DMS79 (cell line): ENCODE measurements around the gene MAPK8IP3.
A peak's percentile ranks its signal among the peaks of the same experiment; 100 is the strongest.
"Not testable (repeated sequence)": the region's sequence is repeated elsewhere in the genome, so short reads cannot be mapped to it uniquely, and the experiment has no call there.

Experiments
- DNase-seq: peaks from one replicate; lab custom pipeline; 2025; lab: John Stamatoyannopoulos, UW

MAPK8IP3 gene

DNA sequence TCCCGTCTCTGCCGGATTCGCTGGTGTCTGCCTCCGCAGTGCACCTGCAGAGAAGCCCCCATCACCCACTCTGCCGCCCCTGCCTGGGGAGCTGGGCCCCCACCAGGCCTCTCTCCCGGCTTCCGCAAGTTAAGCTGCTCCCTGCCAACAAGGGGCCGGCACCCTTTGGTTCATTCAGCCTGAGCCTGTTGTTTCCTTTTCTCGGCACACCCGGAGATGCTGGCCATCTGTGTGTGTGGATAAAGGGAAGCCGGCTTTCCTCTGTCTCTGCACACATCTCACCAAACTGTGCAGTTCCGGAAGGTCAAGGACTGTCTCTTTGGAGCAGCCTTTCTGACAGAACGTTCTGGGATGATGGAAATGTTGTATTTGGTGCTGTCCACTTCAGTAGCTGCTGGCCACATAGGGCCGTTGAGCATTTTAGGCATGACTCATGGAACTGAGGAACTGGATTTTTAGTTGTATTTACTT is 6.8 kb downstream of the MAPK8IP3 start:
- DNase-seq: no peak

DNA sequence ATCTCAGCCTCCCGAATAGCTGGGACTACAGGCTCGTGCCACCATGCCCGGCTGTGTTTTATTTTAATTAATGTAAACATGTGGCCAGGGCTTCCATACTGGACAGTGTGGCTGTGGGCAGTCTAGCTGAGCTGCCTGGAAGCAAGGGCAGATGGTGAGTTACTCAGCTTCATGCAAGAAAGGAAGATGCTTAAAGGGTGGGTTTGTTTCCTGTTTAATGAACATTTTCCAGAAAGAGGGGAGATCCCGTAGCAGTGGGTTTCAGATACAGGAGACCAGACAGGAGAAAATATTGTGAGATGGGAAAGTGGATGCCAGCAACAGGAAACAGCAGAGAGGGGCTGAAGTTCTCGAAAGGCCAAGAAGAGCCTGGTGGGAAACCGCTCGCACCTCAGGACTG is 7.3 kb downstream of the MAPK8IP3 start:
- no peak for DNase-seq

DNA sequence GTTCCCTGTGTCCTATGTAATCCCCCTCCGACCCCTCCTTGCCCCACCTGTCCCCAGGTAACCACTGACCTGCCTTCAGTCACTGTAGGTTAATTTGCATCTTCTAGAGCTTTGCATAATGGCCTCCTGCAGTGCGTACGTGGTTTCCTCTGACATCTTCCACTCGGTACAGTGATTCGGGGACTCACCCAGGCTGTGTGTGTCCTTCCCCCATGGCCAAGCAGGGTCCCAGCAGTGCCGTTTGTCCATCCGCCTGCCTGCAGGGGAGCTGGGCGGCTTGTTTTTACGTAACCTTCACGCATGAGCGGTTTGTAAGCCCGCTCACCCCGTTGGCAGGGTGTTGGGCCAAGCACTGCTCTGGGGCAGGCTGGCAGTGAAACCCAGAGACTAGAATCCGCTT is 7.9 kb downstream of the MAPK8IP3 start:
- DNase-seq: no peak

DNA sequence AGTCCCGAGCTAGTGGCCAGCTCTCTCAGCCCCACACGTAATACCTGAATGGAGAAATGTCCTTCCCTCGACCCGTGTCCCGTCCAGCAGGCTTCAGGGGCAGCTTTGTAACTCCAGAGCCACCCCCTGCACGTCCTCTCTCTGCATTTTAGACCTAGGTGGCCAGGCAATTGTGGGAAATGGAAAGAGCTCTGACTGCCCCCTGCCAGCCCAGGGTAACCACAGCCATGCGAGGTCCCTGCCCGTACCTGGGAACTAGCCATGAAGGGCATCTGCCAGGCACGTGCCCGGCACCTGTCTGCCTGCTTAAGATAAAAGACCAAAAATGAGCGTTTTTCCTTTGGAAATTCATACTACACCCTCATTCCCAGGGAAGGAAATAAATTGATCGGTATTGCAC is 9.2 kb downstream of the MAPK8IP3 start:
- DNase-seq: no peak

DNA sequence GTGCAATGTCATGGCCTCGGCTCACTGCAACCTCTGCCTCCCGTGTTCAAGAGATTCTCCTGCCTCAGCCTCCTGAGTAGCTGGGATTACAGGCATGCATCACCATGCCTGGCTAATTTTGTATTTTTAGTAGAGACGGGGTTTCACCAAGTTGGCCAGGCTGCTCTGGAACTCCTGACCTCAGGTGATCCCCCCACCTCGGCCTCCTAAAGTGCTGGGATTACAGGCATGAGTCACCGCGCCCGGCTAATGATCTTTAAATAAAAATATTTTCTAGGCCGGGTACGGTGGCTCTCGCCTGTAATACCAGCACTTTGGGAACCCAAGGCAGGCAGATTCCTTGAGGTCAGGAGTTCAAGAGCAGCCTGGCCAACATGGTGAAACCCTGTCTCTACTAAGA is 12.2 kb downstream of the MAPK8IP3 start:
- not testable (repeated sequence) for DNase-seq

DNA sequence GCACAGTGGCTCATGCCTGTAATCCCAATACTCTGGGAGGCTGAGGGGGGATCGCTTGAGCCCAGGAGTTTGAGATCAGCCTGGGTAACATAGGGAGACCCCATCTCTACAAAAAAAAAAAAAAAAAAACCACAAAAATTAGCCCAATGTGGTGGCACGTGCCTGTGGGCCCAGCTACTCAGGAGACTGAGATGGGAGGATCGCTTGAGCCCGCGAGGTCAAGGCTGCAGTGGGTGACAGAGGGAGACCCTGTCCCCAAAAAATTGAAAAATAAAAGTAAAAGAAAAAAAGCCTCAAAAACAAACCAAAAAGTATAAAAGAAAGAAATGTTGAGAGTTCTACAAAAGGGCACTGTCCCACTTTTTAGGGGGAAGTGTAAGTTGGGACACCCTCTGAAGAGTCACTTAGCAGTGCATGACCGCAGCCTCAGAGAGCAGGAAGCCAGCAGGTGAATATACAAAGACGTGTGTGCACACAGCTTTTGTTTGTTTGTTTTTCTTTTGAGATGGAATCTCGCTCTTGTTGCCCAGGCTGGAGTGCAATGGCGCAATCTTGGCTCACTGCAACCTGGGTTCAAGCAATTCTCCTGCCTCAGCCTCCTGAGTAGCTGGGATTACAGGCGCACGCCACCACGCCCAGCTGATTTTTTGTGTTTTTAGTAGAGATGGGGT is 13.7 kb downstream of the MAPK8IP3 start:
- peak; percentile 73 for DNase-seq

DNA sequence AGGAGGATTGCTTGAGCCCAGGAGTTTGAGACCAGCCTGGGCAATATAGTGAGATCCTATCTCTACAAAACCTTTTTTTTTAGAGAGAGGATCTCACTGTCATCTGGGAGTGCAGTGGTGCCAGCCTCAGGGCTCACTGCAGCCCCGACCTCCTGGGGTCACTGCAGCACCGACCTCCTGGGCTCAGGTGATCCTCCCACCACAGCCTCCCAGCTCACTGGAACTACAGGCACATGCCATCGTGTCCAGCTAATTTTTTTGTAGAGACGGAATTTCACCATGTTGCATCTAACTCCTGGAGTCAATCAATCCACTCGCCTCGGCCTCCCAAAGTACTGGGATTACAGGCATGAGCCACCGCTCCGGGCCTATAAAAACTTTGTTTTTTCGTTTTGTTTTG is 15.4 kb downstream of the MAPK8IP3 start:
- DNase-seq: no peak

DNA sequence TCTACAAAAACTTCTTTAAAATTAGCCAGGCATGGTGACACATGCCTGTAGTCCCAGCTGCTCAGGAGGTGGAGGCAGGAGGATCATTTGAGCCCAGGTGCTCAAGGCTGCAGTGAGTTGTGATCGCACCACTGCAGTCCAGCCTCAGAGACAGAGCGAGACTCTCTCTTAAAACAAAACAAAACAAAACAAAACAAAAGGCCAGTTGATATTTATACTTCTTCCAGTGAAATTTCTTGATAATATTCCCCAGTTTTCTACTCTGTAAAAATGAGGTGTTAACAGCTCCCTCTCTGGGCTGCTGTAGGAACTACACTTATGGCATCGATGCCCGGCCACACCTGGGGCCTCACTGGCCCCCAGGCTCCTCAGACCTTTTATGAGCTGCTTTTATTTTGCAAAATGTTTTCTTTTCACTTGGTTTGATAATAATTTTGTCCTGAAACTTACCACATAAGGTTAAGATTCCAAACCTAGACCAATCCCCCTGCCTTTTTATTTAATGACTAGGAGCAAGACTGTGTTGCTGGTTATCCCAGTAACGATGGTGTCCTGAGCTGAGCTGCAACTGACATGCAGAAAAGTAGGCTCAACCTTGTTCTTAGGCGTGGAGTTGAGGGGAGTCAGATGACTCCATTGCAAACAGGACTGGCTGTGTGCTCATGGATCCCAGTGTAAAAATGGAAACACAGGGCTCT is 17.6 kb downstream of the MAPK8IP3 start:
- no peak for DNase-seq

DNA sequence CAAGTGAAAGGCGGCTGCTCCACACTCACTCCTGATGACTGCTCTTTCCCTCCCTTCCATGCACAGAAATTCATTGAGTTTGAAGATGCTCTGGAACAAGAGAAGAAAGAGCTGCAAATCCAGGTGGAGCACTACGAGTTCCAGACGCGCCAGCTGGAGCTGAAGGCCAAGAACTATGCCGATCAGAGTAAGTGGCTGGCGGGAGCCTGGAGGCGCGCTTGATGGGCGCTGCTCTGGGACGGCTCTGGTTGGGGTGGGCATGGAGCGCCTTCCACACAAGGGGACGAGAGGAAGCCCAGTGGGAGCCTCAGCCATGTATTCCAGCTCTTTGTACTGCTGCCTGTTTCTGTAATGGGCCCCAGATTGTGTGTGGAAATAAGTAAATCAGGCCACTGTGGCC is 18.5 kb downstream of the MAPK8IP3 start:
- DNase-seq: no peak

DNA sequence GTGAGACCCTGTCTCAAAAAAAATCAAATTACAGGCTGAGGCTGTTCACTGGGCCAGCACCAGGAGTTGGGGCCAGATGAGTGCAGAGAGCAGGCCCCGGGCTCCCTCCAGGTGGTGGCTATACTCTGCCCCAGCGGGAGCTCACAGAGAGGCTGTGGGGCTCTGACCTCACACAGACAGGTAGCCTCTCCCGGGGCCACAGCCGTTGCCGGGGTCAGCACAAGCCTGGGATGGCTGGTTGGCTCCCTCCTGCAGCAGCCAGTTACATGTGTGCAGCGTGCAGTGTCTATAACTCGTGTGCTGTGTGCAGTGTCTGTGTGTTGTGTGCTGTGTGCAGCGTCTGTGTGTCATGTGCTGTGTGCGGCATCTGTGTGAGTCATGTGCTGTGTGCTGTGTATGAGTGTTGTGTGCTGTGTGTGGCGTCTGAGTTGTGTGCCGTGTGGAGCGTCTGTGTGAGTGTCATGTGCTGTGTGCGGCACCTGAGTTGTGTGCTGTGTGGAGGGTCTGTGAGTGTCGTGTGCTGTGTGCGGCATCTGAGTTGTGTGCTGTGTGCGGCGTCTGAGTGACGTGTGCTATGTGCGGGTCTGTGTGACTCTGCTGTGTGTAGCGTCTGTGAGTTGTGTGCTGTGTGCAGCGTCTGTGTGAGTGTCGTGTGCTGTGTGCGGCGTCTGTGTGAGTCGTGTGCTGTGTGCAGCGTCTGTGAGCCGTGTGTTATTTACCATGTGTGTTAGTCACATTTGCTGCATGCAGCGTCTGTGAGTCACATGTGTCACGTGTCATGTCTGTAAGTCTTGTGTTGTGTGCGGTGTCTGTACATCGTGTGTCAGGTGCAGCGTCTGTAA is 20.9 kb downstream of the MAPK8IP3 start:
- no peak for DNase-seq

DNA sequence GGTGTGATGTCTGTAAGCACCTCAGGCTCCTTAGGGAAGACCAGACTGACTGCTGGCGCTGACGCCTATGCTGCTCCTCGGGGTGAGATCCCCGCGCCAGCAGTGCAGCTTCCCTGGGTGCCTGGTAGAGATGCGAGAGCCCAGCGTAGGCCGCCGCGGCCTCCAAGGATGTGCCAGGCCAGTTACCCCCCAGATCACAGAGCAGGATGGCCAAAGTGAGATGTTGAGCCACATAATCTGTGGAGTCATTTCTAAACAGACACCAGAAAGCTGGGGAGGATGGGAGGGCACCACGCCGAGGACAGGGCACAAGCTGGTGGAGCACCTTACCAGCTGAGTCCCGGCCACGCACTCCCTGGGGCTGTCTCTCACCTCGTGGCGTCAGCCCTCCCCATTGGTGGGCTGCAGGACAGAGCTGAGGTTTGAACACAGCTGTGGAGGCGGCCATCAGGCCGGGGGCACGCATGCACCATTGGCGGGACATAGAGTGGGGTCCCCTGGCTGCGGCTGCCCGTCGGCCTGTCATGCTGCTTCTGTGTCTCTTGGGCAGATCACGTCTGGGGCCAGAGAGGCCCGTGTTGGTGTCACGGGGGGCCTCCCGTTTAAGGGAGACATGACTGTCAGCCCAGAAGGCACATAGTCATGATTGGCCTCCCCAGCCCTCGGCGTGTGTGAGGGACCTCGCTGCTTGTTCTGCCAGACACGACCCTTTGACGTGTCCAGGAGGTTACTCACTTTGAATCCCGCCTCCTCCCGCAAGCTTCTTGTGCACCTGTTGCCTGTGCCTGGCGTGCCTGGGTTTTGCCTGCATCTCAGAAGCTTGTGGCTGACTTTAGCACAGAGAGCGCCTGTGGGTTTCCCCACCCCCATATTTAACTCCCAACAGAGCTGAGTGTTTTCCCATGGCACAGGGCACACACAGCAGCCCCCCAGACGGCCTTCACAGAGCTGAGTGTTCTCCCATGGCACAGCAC is 21.9 kb downstream of the MAPK8IP3 start:
- no peak for DNase-seq

DNA sequence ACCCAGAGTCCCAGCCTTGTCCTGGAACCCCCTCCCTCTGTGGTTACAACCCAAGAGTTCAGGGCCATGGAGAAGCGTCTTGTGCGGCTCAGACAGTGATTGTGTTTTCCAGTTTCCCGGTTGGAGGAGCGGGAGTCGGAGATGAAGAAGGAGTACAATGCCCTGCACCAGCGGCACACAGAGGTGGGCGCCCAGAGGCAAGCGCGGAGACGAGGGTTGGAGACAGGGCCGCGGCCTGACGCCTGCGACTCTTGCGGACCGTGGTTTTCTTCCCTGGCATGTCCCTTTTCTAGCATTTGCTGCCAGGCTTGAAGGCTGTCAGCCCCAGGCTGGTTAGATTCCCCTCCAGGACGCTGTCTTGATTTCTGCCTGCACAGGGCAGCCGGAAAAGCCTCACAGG is 23.0 kb downstream of the MAPK8IP3 start:
- DNase-seq: no peak

DNA sequence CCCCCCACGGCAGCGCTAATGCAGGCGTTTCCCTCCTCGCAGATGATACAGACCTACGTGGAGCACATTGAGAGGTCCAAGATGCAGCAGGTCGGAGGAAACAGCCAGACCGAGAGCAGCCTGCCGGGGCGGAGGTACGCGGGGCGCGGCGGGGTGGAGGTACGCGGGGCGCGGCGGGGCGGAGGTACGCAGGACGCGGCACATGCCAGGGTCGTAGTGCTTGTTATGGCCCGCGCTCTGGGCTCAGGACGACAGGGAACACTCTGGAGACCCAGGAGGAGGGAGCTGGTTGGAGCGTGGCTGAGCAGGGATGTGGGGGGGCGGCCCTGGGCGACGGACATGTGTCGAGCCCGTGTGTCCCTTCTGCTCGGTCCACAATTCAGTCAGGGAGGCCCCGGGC is 23.4 kb downstream of the MAPK8IP3 start:
- no peak for DNase-seq

DNA sequence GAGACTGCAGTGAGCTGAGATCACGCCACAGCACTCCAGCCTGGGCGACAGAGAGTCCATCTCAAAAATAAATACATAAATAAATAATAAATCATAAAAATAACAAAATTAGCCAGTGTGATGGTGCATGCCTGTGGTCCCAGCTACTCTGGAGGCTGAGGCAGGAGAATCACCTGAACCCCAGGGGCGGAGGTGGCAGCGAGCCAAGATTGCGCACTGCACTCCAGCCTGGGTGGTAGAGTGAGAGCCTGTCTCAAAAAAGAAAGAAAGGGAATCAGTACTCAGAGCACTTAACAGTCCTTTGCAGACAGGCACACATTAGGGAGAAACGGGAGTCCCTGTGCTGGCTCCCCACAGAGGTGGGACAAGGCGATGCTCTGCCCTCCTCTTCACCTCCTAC is 25.1 kb downstream of the MAPK8IP3 start:
- peak; percentile 8 for DNase-seq

DNA sequence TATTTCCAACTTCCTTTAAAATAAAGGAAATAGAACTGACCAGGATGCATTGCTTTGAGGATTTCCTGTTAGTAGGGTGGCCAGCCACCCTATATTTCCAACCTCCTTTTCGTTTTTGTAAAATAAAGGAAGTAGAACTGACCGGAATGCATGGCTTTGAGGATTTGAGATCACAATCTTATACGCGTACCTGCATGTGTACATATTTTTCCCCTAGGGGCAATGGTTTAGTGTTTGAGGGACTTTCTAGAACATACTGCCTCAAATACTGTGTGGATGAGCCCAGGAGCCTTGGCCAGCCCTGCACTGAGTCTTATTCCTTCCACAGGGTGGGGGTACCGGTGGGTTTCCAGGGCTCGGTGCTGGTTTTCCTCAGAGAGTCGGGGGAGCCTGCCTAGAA is 25.6 kb downstream of the MAPK8IP3 start:
- no peak for DNase-seq

DNA sequence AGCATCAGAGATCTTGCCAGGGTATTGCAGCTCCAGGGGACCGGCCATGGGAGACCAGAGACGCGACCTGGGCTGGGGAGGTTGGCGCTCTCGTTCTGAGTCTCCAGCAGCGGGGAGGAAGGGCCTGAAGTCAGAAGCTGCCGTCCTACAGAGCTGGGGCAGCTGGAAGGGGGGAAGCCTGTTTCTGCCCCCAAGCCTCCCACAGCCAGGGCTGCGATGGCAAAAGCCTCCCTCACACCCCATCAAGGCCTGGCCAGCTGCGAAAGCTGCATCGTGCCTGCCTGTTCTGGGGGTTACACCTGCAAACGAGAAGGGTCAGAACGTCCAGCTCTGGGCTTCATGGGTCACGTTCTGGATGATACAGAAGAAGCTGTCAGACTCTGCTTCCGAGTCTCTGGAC is 26.1 kb downstream of the MAPK8IP3 start:
- DNase-seq: no peak

DNA sequence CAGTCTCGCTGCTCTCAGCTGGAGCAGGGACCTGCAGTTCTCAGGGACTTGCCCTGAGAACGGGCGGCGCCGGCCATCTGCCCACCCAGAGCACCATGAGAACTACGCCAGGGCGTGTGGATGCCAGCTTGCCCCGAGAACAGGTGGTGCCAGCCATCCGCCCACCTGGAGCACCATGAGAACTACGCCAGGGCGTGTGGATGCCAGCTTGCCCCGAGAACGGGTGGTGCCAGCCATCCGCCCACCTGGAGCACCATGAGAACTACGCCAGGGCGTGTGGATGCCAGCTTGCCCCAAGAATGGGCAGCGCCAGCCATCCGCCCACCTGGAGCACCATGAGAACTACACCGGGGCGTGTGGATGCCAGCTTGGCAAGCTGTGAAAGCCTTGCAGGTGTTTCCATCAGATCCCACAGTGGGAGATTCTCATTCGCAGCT is 26.6 kb downstream of the MAPK8IP3 start:
- not testable (repeated sequence) for DNase-seq

DNA sequence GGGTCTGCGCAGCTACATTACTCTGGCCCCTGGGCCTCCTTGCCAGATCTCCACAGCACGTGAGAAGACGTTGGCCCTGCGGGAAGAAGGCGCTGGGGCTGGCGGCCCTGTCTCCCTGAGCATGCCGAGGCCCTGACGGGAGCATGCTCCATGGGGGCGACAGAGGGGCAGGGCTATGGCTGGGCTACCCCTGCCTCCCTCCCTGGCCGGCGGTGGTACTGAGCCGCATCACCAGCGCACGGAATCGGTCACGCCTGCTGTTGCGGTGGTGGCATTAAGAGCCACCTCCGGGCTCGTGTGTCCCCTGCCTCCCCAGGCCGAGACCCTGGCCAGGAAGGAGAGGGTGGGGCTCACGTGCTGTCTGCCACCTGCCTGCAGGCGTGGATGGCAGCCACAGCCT is 28.1 kb downstream of the MAPK8IP3 start:
- no peak for DNase-seq

DNA sequence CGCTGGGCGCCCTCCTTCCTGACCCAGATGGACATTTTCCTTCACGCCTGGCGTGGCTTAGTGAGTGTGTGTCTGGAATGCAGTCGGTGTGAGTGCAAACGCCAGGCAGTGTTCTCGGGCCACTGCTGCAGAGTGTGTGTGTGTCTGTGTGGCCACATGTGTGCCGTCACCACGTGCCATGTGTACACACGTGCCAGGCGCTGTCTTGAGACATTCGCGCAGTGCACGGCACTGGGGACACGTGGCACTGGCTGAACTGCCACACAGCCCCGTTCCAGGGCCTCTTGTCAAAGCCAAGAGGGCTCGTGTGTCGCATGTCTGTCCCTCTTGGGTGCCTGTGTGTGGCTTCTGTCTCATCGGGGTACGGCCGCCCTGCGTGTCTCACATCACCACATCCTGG is 28.8 kb downstream of the MAPK8IP3 start:
- DNase-seq: no peak

DNA sequence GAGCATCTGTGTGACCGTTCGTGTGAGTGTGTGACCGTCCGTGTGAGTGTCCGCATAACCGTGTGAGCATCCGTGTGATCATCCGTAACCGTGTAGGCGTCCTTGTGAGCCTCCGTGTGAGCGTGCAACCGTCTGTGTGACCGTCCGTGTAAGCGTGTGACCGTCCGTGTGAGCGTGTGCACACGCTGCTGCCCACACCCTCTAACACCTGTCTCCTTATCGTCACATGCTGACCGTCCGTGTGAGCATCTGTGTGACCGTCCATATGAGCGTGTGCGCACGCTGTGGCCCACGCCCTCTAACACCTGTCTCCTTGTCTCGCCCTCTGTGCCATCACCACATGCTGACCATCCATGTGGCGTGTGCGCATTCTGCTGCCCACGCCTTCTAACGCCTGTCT is 34.2 kb downstream of the MAPK8IP3 start:
- DNase-seq: no peak

DNA sequence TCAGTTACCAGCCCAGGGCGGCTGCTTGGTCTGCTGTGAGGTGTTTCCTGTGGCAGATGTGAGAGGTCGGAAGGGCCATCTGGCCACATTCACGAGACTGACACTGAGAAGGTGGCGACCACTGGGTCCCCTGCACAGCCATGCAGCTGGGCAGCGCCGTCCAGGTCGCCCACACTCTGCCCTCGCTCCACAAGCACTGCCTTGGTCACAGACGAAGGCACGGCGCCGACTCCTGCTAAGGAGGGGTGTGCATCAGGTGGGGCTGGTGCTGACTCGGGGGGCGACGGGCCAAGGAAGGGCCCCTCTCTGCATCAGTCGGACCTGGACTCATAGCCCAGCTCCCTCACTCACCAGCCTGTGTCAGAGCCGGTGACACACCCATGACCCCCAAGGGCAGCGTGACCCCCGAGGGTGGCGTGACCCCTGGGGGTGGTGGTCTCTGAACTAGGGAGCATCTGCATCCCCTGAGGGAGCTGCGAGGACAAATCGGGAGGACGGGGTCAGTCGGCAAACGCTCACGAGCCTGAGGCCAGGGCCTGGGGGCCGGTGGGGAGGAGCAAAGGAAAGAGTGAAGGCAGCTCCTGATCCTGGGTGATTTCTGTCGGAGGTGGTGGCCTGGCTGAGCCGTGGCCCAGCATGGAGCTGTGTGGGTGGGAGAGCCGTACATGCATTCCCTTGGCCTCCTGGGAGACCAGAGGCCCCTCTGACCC is 34.9 kb downstream of the MAPK8IP3 start:
- no peak for DNase-seq
